Liver (tissue), 9 donors: ENCODE data around the gene EMC6. TPM values are rescaled to one million over a fixed set of nuclear protein-coding genes. Genes with fewer than 3 reads are reported as not detected.
A peak's percentile ranks its signal among the peaks of the same experiment; 100 is the strongest.

ENCODE experiments used
- DNase-seq: peaks from one replicate; pipeline ENCODE4 v3.0.0-alpha.2; 2017; ENCODE audit warnings: low spot score
- H3K27ac ChIP-seq, 2 donors: one replicate each; pipeline ENCODE4 v1.7.0; 2013; ENCODE audit warnings: inconsistent platforms in 2 of 2, low read length in 2 of 2, control low read depth in 1 of 2, low read depth in 1 of 2, mild to moderate bottlenecking in 1 of 2
- H3K27me3 ChIP-seq, 4 donors: one replicate each; pipeline versions ENCODE4 v1.6.1 to v1.7.0; 2013; ENCODE audit warnings: low read length in 3 of 4, inconsistent platforms in 1 of 4, mild to moderate bottlenecking in 1 of 4, moderate library complexity in 1 of 4; ENCODE audit not compliant: control insufficient read depth in 4 of 4, insufficient read depth in 4 of 4
- H3K36me3 ChIP-seq, 4 donors: one replicate each; pipeline versions ENCODE4 v1.6.1 to v1.7.0; 2013; ENCODE audit warnings: low read length in 3 of 4, mild to moderate bottlenecking in 3 of 4, low read depth in 1 of 4, moderate library complexity in 1 of 4; ENCODE audit not compliant: control insufficient read depth in 4 of 4, insufficient read depth in 3 of 4
- H3K4me1 ChIP-seq, 4 donors: one replicate each; pipeline versions ENCODE4 v1.6.1 to v1.7.0; 2013; ENCODE audit warnings: low read length in 3 of 4, mild to moderate bottlenecking in 3 of 4, moderate library complexity in 1 of 4; ENCODE audit not compliant: control insufficient read depth in 4 of 4, insufficient read depth in 4 of 4
- H3K4me3 ChIP-seq, 3 donors: one replicate each; pipeline versions ENCODE4 v1.6.1 to v1.7.0; 2013; ENCODE audit warnings: low read length in 3 of 3, control low read depth in 1 of 3, low read depth in 1 of 3, mild to moderate bottlenecking in 1 of 3
- H3K9ac ChIP-seq, 2 donors: one replicate each; pipeline ENCODE4 v1.7.0; 2013; ENCODE audit warnings: low read length in 2 of 2, mild to moderate bottlenecking in 2 of 2, moderate library complexity in 2 of 2, control low read depth in 1 of 2, low read depth in 1 of 2
- H3K9me3 ChIP-seq, 4 donors: one replicate each; pipeline versions ENCODE4 v1.6.1 to v1.7.0; 2013; ENCODE audit warnings: low read length in 3 of 4; ENCODE audit not compliant: control insufficient read depth in 4 of 4
- EGR1 ChIP-seq, 2 donors: IDR thresholded peaks; 2 replicates each; pipeline ENCODE4 v1.6.1; 2016 to 2018; ENCODE audit warnings: antibody characterized with exemption in 2 of 2, low read depth in 2 of 2
- FOXA1 ChIP-seq: IDR thresholded peaks from 2 replicates; pipeline ENCODE4 v1.6.1; 2016; ENCODE audit warnings: antibody characterized with exemption
- FOXA2 ChIP-seq: IDR thresholded peaks from 2 replicates; pipeline ENCODE4 v1.6.1; 2016; ENCODE audit warnings: antibody characterized with exemption
- GABPA ChIP-seq, 2 donors: IDR thresholded peaks in 1 of 2; conservative IDR thresholded peaks in 1 of 2; 2 replicates each; pipeline ENCODE4 v1.6.1; 2016; ENCODE audit warnings: antibody characterized with exemption in 2 of 2, mild to moderate bottlenecking in 1 of 2, moderate library complexity in 1 of 2
- HNF4A ChIP-seq, 2 donors: conservative IDR thresholded peaks; 2 replicates each; pipeline ENCODE4 v1.6.1; 2016; ENCODE audit warnings: antibody characterized with exemption in 2 of 2, mild to moderate bottlenecking in 2 of 2
- HNF4G ChIP-seq: IDR thresholded peaks from 2 replicates; pipeline ENCODE4 v1.6.1; 2016; ENCODE audit warnings: antibody characterized with exemption
- JUND ChIP-seq, 2 donors: IDR thresholded peaks; 2 replicates each; pipeline ENCODE4 v1.6.1; 2016; ENCODE audit warnings: antibody characterized with exemption in 2 of 2
- NR2F2 ChIP-seq: IDR thresholded peaks from 2 replicates; pipeline ENCODE4 v1.6.1; 2016; ENCODE audit warnings: antibody characterized with exemption
- RAD21 ChIP-seq, 2 donors: IDR thresholded peaks; 2 replicates each; pipeline ENCODE4 v1.6.1; 2016; ENCODE audit warnings: antibody characterized with exemption in 2 of 2, mild to moderate bottlenecking in 2 of 2
- RXRA ChIP-seq, 2 donors: IDR thresholded peaks; 2 replicates each; pipeline ENCODE4 v1.6.1; 2017 to 2018; ENCODE audit warnings: antibody characterized with exemption in 2 of 2, mild to moderate bottlenecking in 1 of 2
- SP1 ChIP-seq: IDR thresholded peaks from 2 replicates; pipeline ENCODE4 v1.6.1; 2018; ENCODE audit warnings: antibody characterized with exemption, mild to moderate bottlenecking
- TAF1 ChIP-seq: conservative IDR thresholded peaks from 2 replicates; pipeline ENCODE4 v1.6.1; 2016; ENCODE audit warnings: antibody characterized with exemption, mild to moderate bottlenecking
- YY1 ChIP-seq: IDR thresholded peaks from 2 replicates; pipeline ENCODE4 v1.6.1; 2016; ENCODE audit warnings: antibody characterized with exemption, mild to moderate bottlenecking
- WGBS: extraction: QIAGEN DNeasy Blood & Tissue Kit; methylation state at CpG from one replicate; pipeline ENCODE4 v1.1.7; 2013; 5-methylcytosine and 5-hydroxymethylcytosine counted together
- polyA plus RNA-seq, 2 donors: library from polyadenylated mRNA; stranded (reverse) in 1 of 2; unstranded in 1 of 2; fragments of 200-250 nt in 1 of 2; fragments of >200 nt in 1 of 2; fragmentation: Nextera tagmentation in 1 of 2; extraction: Ambion mirVana in 1 of 2; gene quantifications; one replicate each; pipeline versions ENCODE4 v1.2.1 to v1.2.3, GENCODE V29; 2013 to 2015
- total RNA-seq, 2 donors: library from RNA; depleted of rRNA; stranded (reverse); fragments of >200 nt; gene quantifications; one replicate each; pipeline ENCODE4 v1.2.3, GENCODE V29; 2014
- TF ChIP-seq, protein P1 (sequence below): IDR thresholded peaks from 2 replicates; pipeline ENCODE4 v1.6.1; 2016; ENCODE audit warnings: antibody characterized with exemption
- TF ChIP-seq, protein P2 (sequence below): IDR thresholded peaks from 2 replicates; pipeline ENCODE4 v1.6.1; 2016; ENCODE audit warnings: antibody characterized with exemption
- TF ChIP-seq, protein P3 (sequence below): IDR thresholded peaks from 2 replicates; pipeline ENCODE4 v1.6.1; 2016; ENCODE audit warnings: antibody characterized with exemption, mild to moderate bottlenecking
- TF ChIP-seq, protein P4 (sequence below): IDR thresholded peaks from 2 replicates; pipeline ENCODE4 v1.6.1; 2016; ENCODE audit warnings: antibody characterized with exemption
- TF ChIP-seq, protein P5 (sequence below): fragments of 150-350 bp; IDR thresholded peaks from 2 replicates; pipeline ENCODE4 v1.5.1; 2017; ENCODE audit warnings: improper control_type of control experiment, low read depth, low read length; ENCODE audit not compliant: missing input control
- donor health status: healthy.
- donor health status: healthy.
- donor health status: healthy.
- donor health status: healthy.
- donor health status: healthy.

The EMC6 gene
- total and polyA plus RNA-seq, 4 donors: 12.3 to 107 (median 47.6) TPM

DNA sequence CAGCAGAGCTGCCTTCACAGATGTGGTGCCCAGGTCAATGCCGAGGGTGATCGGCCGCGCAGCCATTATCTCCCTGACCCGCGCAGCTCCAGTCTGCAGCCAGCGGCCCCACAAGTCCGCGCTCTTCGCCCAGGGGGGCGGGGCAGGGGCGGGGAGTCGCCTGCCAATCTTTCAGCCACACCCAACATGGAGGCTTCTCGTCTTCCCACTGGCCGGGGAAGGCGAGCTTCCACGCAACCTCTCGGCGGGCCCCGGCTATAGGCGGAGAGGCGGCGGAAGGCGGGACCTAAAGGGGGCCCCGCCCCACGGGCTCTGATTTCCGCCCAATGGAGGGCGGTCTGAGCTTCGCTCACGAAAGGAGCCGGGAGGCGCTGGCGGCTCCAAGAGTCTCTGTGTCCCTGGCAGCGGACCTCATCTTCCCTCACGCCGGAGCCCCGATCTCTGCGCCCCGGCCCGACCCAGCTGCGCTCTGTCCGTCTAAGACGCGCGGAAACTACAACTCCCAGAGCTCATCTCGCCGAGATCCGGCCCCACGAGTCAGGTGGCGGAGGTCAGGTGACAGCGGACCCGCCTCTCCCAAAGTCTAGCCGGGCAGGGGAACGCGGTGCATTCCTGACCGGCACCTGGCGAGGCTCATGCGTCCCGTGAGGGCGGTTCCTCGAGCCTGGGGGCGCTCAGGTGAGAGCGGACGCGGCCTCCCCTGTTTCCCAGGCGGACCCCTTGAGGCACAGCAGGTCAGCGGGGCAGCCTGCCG, 32.3 kb upstream of the EMC6 start, which contains the start of the genes CTNS and SHPK:
Gene CTNS (plus strand): TSS at position 607 of the 754 bp plus-strand sequence. CDS start 3,447 bp downstream, outside the sequence.
Gene SHPK (minus strand): TSS at position 97 of the 754 bp plus-strand sequence. CDS start 31 bp downstream, at position 66.
- H3K27me3 ChIP-seq: no peaks in the 10 kb centered on the region
- H3K4me1 ChIP-seq: peaks cover 6 to 22% (median 15%) of the 10 kb centered on the region in 4 donors
- peak within 1 kb of the TSS; percentile 95 to 97 for H3K27ac ChIP-seq
- peaks cover 0 to 7% (median 2%) of the 10 kb centered on the region in 4 donors for H3K36me3 ChIP-seq
- TF ChIP-seq GABPA (IDR thresholded peaks at IDR 0.05 in 1 of 2, conservative IDR thresholded peaks at IDR 0.05 in 1 of 2) (peak; percentile 67 to 88), HNF4G (no peak), HNF4A (conservative IDR thresholded peaks at IDR 0.05) (peak; percentile 65 to 67), RXRA (IDR thresholded peaks at IDR 0.05) (peak; percentile 71 to 75), RAD21 (IDR thresholded peaks at IDR 0.05) (peak; percentile 27 to 38), JUND (IDR thresholded peaks at IDR 0.05) (no peak), SP1 (peak; percentile 79), FOXA2 (no peak), NR2F2 (peak; percentile 12), FOXA1 (no peak), YY1 (peak; percentile 97), EGR1 (IDR thresholded peaks at IDR 0.05; ENCODE audit: low read depth in 2 of 2) (no peak), TAF1 (peak; percentile 28)
- TF ChIP-seq, protein P1, sequence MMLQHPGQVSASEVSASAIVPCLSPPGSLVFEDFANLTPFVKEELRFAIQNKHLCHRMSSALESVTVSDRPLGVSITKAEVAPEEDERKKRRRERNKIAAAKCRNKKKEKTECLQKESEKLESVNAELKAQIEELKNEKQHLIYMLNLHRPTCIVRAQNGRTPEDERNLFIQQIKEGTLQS: no peak
- TF ChIP-seq, protein P2, sequence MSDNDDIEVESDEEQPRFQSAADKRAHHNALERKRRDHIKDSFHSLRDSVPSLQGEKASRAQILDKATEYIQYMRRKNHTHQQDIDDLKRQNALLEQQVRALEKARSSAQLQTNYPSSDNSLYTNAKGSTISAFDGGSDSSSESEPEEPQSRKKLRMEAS: peak; percentile 55
- TF ChIP-seq, protein P3, sequence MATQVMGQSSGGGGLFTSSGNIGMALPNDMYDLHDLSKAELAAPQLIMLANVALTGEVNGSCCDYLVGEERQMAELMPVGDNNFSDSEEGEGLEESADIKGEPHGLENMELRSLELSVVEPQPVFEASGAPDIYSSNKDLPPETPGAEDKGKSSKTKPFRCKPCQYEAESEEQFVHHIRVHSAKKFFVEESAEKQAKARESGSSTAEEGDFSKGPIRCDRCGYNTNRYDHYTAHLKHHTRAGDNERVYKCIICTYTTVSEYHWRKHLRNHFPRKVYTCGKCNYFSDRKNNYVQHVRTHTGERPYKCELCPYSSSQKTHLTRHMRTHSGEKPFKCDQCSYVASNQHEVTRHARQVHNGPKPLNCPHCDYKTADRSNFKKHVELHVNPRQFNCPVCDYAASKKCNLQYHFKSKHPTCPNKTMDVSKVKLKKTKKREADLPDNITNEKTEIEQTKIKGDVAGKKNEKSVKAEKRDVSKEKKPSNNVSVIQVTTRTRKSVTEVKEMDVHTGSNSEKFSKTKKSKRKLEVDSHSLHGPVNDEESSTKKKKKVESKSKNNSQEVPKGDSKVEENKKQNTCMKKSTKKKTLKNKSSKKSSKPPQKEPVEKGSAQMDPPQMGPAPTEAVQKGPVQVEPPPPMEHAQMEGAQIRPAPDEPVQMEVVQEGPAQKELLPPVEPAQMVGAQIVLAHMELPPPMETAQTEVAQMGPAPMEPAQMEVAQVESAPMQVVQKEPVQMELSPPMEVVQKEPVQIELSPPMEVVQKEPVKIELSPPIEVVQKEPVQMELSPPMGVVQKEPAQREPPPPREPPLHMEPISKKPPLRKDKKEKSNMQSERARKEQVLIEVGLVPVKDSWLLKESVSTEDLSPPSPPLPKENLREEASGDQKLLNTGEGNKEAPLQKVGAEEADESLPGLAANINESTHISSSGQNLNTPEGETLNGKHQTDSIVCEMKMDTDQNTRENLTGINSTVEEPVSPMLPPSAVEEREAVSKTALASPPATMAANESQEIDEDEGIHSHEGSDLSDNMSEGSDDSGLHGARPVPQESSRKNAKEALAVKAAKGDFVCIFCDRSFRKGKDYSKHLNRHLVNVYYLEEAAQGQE: peak; percentile 15
- TF ChIP-seq, protein P4, sequence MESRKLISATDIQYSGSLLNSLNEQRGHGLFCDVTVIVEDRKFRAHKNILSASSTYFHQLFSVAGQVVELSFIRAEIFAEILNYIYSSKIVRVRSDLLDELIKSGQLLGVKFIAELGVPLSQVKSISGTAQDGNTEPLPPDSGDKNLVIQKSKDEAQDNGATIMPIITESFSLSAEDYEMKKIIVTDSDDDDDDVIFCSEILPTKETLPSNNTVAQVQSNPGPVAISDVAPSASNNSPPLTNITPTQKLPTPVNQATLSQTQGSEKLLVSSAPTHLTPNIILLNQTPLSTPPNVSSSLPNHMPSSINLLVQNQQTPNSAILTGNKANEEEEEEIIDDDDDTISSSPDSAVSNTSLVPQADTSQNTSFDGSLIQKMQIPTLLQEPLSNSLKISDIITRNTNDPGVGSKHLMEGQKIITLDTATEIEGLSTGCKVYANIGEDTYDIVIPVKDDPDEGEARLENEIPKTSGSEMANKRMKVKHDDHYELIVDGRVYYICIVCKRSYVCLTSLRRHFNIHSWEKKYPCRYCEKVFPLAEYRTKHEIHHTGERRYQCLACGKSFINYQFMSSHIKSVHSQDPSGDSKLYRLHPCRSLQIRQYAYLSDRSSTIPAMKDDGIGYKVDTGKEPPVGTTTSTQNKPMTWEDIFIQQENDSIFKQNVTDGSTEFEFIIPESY: peak; percentile 38
- TF ChIP-seq, protein P5, sequence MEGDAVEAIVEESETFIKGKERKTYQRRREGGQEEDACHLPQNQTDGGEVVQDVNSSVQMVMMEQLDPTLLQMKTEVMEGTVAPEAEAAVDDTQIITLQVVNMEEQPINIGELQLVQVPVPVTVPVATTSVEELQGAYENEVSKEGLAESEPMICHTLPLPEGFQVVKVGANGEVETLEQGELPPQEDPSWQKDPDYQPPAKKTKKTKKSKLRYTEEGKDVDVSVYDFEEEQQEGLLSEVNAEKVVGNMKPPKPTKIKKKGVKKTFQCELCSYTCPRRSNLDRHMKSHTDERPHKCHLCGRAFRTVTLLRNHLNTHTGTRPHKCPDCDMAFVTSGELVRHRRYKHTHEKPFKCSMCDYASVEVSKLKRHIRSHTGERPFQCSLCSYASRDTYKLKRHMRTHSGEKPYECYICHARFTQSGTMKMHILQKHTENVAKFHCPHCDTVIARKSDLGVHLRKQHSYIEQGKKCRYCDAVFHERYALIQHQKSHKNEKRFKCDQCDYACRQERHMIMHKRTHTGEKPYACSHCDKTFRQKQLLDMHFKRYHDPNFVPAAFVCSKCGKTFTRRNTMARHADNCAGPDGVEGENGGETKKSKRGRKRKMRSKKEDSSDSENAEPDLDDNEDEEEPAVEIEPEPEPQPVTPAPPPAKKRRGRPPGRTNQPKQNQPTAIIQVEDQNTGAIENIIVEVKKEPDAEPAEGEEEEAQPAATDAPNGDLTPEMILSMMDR: no peak
- WGBS: under 1% methylated on average over 68 of the region's 68 CpGs
- peak; percentile 96 for DNase-seq
- peak within 1 kb of the TSS; percentile 84 to 88 for H3K9ac ChIP-seq
- H3K9me3 ChIP-seq: no peaks in the 10 kb centered on the region
- H3K4me3 ChIP-seq: peak within 1 kb of the TSS; percentile 85 to 95 (median 88)
